Caco-2 (cell line): ENCODE measurements around the gene TMEM132C. TPM values are rescaled to one million over a fixed set of nuclear protein-coding genes. Genes with fewer than 3 reads are reported as not detected.

Experiments
- BruUV-seq: library from RNA; stranded (reverse); fragments of 400-500 nt; replicated peaks from 2 replicates; lab custom pipeline; 2021; lab: Mats Ljungman, UMichigan
- CTCF ChIA-PET: fragments of 300-600 bp; sonication (Branson Sonifier 250); formaldehyde crosslinking; loops from one replicate; lab custom pipeline; 2022; ENCODE audit warnings: antibody characterized with exemption; lab: Charles Lee
- POLR2A ChIA-PET: fragments of 300-600 bp; sonication (Branson Sonifier 250); formaldehyde crosslinking; loops from one replicate; lab custom pipeline; 2022; ENCODE audit warnings: antibody characterized with exemption; lab: Charles Lee
- DNase-seq, 2 experiments: peaks; one replicate each; pipeline versions ENCODE4 v3.0.0 to v3.0.0-alpha.2; 2020 to 2022
- H3K27me3 ChIP-seq: replicated peaks from 2 replicates; pipeline ENCODE4 v1.6.0; 2011; ENCODE audit warnings: low read length; ENCODE audit not compliant: control insufficient read depth, insufficient read depth
- H3K36me3 ChIP-seq: 2 replicates; pipeline ENCODE4 v1.5.1; 2011; ENCODE audit warnings: low read length; ENCODE audit not compliant: control insufficient read depth, insufficient read depth
- H3K4me1 ChIP-seq: fragments of 250-450 bp; sonication (Bioruptor Pico); 2 replicates; pipeline ENCODE4 v1.5.1; 2020; ENCODE audit warnings: mild to moderate bottlenecking
- H3K4me3 ChIP-seq: 2 replicates; pipeline ENCODE4 v1.5.1; 2011; ENCODE audit warnings: low read depth, mild to moderate bottlenecking, control low read depth, low read length
- H3K9me3 ChIP-seq: fragments of 250-450 bp; sonication (Bioruptor Pico); 2 replicates; pipeline ENCODE4 v1.5.1; 2020; ENCODE audit warnings: mild to moderate bottlenecking, moderate library complexity
- H3K27ac Mint-ChIP-seq: one replicate; pipeline ENCODE4 v1.8.0; 2022; ENCODE audit warnings: mixed read lengths; ENCODE audit not compliant: unreplicated experiment
- H3K27me3 Mint-ChIP-seq: one replicate; pipeline ENCODE4 v1.8.0; 2022; ENCODE audit warnings: mixed read lengths; ENCODE audit not compliant: insufficient read depth, unreplicated experiment
- H3K36me3 Mint-ChIP-seq: one replicate; pipeline ENCODE4 v1.8.0; 2022; ENCODE audit warnings: mild to moderate bottlenecking, mixed read lengths; ENCODE audit not compliant: insufficient read depth, unreplicated experiment
- H3K4me1 Mint-ChIP-seq: one replicate; pipeline ENCODE4 v1.8.0; 2022; ENCODE audit warnings: low read depth, mixed read lengths; ENCODE audit not compliant: unreplicated experiment
- H3K4me3 Mint-ChIP-seq: one replicate; pipeline ENCODE4 v1.8.0; 2022; ENCODE audit warnings: mild to moderate bottlenecking, moderate library complexity, mixed read lengths; ENCODE audit not compliant: unreplicated experiment
- H3K9me3 Mint-ChIP-seq: one replicate; pipeline ENCODE4 v1.8.0; 2022; ENCODE audit warnings: mixed read lengths; ENCODE audit not compliant: unreplicated experiment
- intact Hi-C: fragments of 100-400 bp; cut with micrococcal nuclease; formaldehyde crosslinking; loops from one replicate; pipeline ENCODE4 v1.10.0; 2022; ENCODE audit not compliant: unreplicated experiment
- total RNA-seq: library from RNA; stranded (reverse); gene quantifications from 2 replicates; pipeline ENCODE4 v1.2.3, GENCODE V29; 2022
- TF ChIP-seq, protein P1 (sequence below), 2 experiments: fragments of 200-600 bp in 1 of 2; IDR thresholded peaks; 1 replicate in 1 of 2; 2 replicates in 1 of 2; pipeline versions ENCODE4 v1.5.1 to v1.8.0; 2011 to 2022; ENCODE audit warnings: antibody characterized with exemption in 1 of 2, control low read depth in 1 of 2, inconsistent platforms in 1 of 2, low read depth in 1 of 2, low read length in 1 of 2, mild to moderate bottlenecking in 1 of 2, moderate library complexity in 1 of 2; ENCODE audit not compliant: insufficient read depth in 1 of 2, severe bottlenecking in 1 of 2, unreplicated experiment in 1 of 2

Gene TMEM132C
- total RNA-seq, 1 experiment from 2014 or later, result not detected

DNA sequence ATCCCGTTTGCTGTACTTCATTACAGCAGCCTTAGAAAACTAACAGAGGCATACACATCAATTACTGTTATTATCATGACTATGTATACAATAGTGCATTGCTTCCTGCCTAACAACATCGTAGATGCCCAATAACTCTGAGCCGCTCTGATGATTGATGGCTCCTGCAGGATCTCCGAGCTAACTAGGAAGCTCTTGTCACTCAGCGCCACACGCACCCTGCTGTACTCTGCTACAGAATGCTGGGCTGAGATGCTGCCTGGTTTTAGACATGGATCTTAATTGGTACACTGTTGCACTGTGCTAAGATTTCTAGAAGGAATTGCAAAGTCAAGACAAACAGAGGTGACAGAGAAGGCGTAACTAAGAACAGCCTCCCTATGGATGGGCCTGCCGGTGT, 387.5 kb downstream of the TMEM132C start:
- no peak overlapping the region for H3K4me3 ChIP-seq
- CTCF ChIA-PET, result no interaction called here
- no peaks in the 10 kb centered on the region for H3K9me3 ChIP-seq
- no peaks in the 10 kb centered on the region for H3K27me3 ChIP-seq
- Mint-ChIP-seq H3K4me1 (no peaks in the 10 kb centered on the region), H3K4me3 (no peak overlapping the region), H3K27me3 (no peaks in the 10 kb centered on the region), H3K27ac (no peak overlapping the region), H3K36me3 (no peaks in the 10 kb centered on the region), H3K9me3 (no peaks in the 10 kb centered on the region)
- POLR2A ChIA-PET, result no interaction called here
- intact Hi-C loops, result no loop called here
- no peak for DNase-seq
- H3K36me3 ChIP-seq, result no peaks in the 10 kb centered on the region
- TF ChIP-seq, protein P1, sequence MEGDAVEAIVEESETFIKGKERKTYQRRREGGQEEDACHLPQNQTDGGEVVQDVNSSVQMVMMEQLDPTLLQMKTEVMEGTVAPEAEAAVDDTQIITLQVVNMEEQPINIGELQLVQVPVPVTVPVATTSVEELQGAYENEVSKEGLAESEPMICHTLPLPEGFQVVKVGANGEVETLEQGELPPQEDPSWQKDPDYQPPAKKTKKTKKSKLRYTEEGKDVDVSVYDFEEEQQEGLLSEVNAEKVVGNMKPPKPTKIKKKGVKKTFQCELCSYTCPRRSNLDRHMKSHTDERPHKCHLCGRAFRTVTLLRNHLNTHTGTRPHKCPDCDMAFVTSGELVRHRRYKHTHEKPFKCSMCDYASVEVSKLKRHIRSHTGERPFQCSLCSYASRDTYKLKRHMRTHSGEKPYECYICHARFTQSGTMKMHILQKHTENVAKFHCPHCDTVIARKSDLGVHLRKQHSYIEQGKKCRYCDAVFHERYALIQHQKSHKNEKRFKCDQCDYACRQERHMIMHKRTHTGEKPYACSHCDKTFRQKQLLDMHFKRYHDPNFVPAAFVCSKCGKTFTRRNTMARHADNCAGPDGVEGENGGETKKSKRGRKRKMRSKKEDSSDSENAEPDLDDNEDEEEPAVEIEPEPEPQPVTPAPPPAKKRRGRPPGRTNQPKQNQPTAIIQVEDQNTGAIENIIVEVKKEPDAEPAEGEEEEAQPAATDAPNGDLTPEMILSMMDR (IDR thresholded peaks at IDR 0.05; ENCODE audit: insufficient read depth in 1 of 2, low read depth in 1 of 2, low read length in 1 of 2, severe bottlenecking in 1 of 2, unreplicated experiment in 1 of 2), result no peak
- H3K4me1 ChIP-seq, result no peaks in the 10 kb centered on the region
- BruUV-seq, result no TSS peak

DNA sequence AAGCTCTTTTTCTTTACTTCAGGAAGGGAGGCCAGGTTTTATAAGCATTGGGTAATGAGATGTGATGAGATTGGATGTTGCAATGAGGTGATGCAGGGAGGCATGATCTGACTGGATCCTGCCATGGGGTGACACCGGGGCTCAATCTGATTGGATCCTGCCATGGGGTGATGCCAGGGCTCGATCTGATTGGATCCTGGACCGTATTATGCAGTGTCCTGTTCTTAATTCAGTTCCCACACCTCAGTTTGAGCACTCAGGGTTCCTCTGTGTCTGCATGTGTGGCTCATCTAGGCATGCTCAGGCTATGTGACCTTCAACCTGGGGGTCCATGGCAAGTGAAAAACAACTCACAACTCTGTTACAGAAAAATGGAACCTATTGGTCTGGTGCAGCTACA, 390.4 kb downstream of the TMEM132C start:
- TF ChIP-seq, protein P1 (IDR thresholded peaks at IDR 0.05; ENCODE audit: insufficient read depth in 1 of 2, low read depth in 1 of 2, low read length in 1 of 2, severe bottlenecking in 1 of 2, unreplicated experiment in 1 of 2), result no peak
- peaks cover 15% of the 10 kb centered on the region for H3K9me3 Mint-ChIP-seq
- no peaks in the 10 kb centered on the region for H3K9me3 ChIP-seq
- DNase-seq, result no peak
- no peaks in the 10 kb centered on the region for H3K27me3 ChIP-seq
- H3K27me3 Mint-ChIP-seq, result no peaks in the 10 kb centered on the region
- ChIA-PET POLR2A (no interaction called here), CTCF (interaction anchor here (0.6 kb wide), 1 partner anchor 118 kb away, joined by 3 read pairs; no protein-coding TSS in a partner anchor)
- no peaks in the 10 kb centered on the region for H3K4me1 Mint-ChIP-seq
- no peaks in the 10 kb centered on the region for H3K4me1 ChIP-seq
- no peak overlapping the region for H3K27ac Mint-ChIP-seq
- H3K4me3 ChIP-seq, result no peak overlapping the region
- H3K36me3 Mint-ChIP-seq, result no peaks in the 10 kb centered on the region
- no peak overlapping the region for H3K4me3 Mint-ChIP-seq
- no peaks in the 10 kb centered on the region for H3K36me3 ChIP-seq
- BruUV-seq, result no TSS peak
- intact Hi-C loops, result no loop called here

DNA sequence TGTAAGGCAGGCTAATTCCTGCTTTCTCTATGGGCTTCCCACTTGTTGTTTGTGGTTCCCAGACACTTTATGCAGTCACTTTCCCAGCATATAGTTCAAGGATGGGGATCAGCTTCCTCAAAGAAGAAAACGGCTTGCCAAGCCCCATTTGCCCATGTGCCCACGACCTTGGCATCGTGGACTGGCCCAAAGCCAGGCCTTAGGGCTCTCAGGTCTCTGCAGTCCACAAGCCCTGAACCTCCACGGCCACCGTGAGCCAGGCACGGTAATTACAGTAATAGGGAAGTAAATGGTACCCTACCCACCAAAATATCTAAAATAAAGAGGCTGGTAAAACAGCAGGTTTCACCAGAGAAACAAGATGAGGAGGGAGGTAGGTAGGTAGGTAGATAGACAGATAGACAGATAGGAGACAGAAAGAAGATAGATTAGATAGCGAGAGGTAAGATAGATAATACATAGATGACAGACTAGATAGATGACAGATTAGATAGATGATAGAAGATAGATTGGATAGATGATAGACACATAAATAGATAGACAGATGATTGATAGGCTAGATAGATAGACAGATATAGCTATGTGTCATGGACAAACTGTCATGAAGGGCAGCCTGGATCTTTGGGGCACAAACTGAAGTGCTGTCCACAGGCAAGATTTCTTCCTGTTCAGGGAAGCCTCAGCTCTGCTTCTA, 393.7 kb downstream of the TMEM132C start:
- no TSS peak for BruUV-seq
- Histone ChIP-seq H3K36me3 (no peaks in the 10 kb centered on the region), H3K27me3 (no peaks in the 10 kb centered on the region), H3K4me3 (no peak overlapping the region), H3K4me1 (no peaks in the 10 kb centered on the region), H3K9me3 (no peaks in the 10 kb centered on the region; the same call in 1 of the 2 replicates)
- no peaks in the 10 kb centered on the region for H3K27me3 Mint-ChIP-seq
- intact Hi-C loops, result no loop called here
- no peaks in the 10 kb centered on the region for H3K36me3 Mint-ChIP-seq
- no peak for DNase-seq
- TF ChIP-seq, protein P1 (IDR thresholded peaks at IDR 0.05; ENCODE audit: insufficient read depth in 1 of 2, low read depth in 1 of 2, low read length in 1 of 2, severe bottlenecking in 1 of 2, unreplicated experiment in 1 of 2), result no peak
- POLR2A ChIA-PET, result no interaction called here
- no peak overlapping the region for H3K4me3 Mint-ChIP-seq
- H3K27ac Mint-ChIP-seq, result no peak overlapping the region
- peaks cover 15% of the 10 kb centered on the region for H3K9me3 Mint-ChIP-seq
- CTCF ChIA-PET, result no interaction called here
- H3K4me1 Mint-ChIP-seq, result no peaks in the 10 kb centered on the region
